Neural progenitor cell (in vitro differentiated cells): Measurements from ENCODE around the gene ANKRD50. TPM values are rescaled to one million over a fixed set of nuclear protein-coding genes. Genes with fewer than 3 reads are reported as not detected.

Source experiments
- DNase-seq: peaks from one replicate; pipeline ENCODE4 v3.0.0-alpha.2; 2016; ENCODE audit warnings: low spot score
- H2AFZ ChIP-seq: fragments of 200-600 bp; sonication (generic); replicated peaks from 2 replicates; pipeline ENCODE4 v1.6.1; 2016; ENCODE audit warnings: antibody characterized with exemption
- H3F3A ChIP-seq: fragments of 200-600 bp; sonication (generic); 2 replicates; pipeline ENCODE4 v1.6.1; 2016; ENCODE audit warnings: antibody characterized with exemption, low read depth
- H3K27ac ChIP-seq: fragments of 200-600 bp; sonication (generic); 2 replicates; pipeline ENCODE4 v1.5.1; 2016; ENCODE audit warnings: mild to moderate bottlenecking
- H3K27me3 ChIP-seq: fragments of 200-600 bp; sonication (generic); 2 replicates; pipeline ENCODE4 v1.6.1; 2016; ENCODE audit warnings: mild to moderate bottlenecking, moderate library complexity
- H3K36me3 ChIP-seq: fragments of 200-600 bp; sonication (generic); 2 replicates; pipeline ENCODE4 v1.5.1; 2016
- H3K4me1 ChIP-seq: fragments of 200-600 bp; sonication (generic); 2 replicates; pipeline ENCODE4 v1.6.1; 2016; ENCODE audit warnings: mixed run types
- H3K4me2 ChIP-seq: fragments of 200-600 bp; sonication (generic); 2 replicates; pipeline ENCODE4 v1.6.1; 2016
- H3K4me3 ChIP-seq: fragments of 200-600 bp; sonication (generic); 2 replicates; pipeline ENCODE4 v1.5.1; 2016
- H3K79me2 ChIP-seq: fragments of 200-600 bp; sonication (generic); 2 replicates; pipeline ENCODE4 v1.6.1; 2016; ENCODE audit warnings: low read depth
- H3K9ac ChIP-seq: fragments of 200-600 bp; sonication (generic); 2 replicates; pipeline ENCODE4 v1.6.1; 2016
- H3K9me3 ChIP-seq: fragments of 200-600 bp; sonication (generic); 2 replicates; pipeline ENCODE4 v1.5.1; 2016; ENCODE audit warnings: low read depth
- H4K20me1 ChIP-seq: fragments of 200-600 bp; sonication (generic); 2 replicates; pipeline ENCODE4 v1.6.1; 2016; ENCODE audit warnings: low read depth
- H3K27ac Mint-ChIP-seq: 3 replicates; pipeline ENCODE4 v1.8.0; 2021; ENCODE audit warnings: mixed read lengths
- H3K27me3 Mint-ChIP-seq: 2 replicates; pipeline ENCODE4 v1.8.0; 2022; ENCODE audit warnings: low read depth, mild to moderate bottlenecking, inconsistent platforms, moderate library complexity, mixed read lengths; ENCODE audit not compliant: insufficient read depth
- H3K36me3 Mint-ChIP-seq: 3 replicates; pipeline ENCODE4 v1.8.0; 2021; ENCODE audit warnings: mixed read lengths
- H3K4me1 Mint-ChIP-seq: 3 replicates; pipeline ENCODE4 v1.8.0; 2021; ENCODE audit warnings: mixed read lengths
- H3K4me3 Mint-ChIP-seq: 3 replicates; pipeline ENCODE4 v1.8.0; 2021; ENCODE audit warnings: mild to moderate bottlenecking, moderate library complexity, mixed read lengths
- H3K9me3 Mint-ChIP-seq: 3 replicates; pipeline ENCODE4 v1.8.0; 2020; ENCODE audit warnings: mixed read lengths
- EZH2 ChIP-seq: fragments of 200-600 bp; sonication (generic); IDR thresholded peaks from 2 replicates; pipeline ENCODE4 v1.6.1; 2017; ENCODE audit warnings: antibody characterized with exemption, mild to moderate bottlenecking, moderate library complexity
- EZH2phosphoT487 ChIP-seq: fragments of 200-600 bp; sonication (generic); IDR thresholded peaks from 2 replicates; pipeline ENCODE4 v1.6.1; 2017; ENCODE audit warnings: antibody characterized with exemption
- total RNA-seq: library from RNA; depleted of rRNA; stranded (reverse); fragments of >200 nt; gene quantifications from 2 replicates; pipeline ENCODE4 v1.2.3, GENCODE V29; 2015; ENCODE audit warnings: low replicate concordance
- TF ChIP-seq, protein P1 (sequence below): fragments of 200-600 bp; sonication (generic); IDR thresholded peaks from 2 replicates; pipeline ENCODE4 v1.5.1; 2017; ENCODE audit warnings: antibody characterized with exemption, mild to moderate bottlenecking

The ANKRD50 gene
- total RNA-seq, 1 donor from 2014 or later, result 47.5 TPM

DNA sequence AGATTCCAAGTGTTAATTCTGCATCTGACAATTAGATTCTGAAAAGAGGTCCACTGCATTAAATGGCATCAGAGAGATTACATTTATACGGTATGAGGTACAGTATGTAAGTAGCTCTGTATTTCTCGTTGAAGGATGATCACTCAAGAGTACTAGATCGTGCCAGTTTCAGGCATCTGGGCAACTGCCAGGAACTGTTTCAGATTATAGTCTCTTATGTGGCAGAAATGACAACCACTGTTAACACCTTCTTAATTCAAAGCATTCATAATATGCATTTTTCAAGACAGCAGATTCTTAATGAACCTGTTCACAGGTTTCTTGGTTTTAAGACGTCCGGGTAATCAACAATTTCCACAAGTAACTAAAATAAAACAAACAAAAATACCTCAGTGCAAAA is 1.6 kb downstream of the ANKRD50 start:
- Histone ChIP-seq H3K27ac (no peak overlapping the region), H3K9me3 (no peaks in the 10 kb centered on the region), H3K9ac (peak overlapping the region; percentile 61), H2AFZ (no peak overlapping the region), H3K4me1 (peaks cover 40% of the 10 kb centered on the region), H3K4me2 (peak overlapping the region; percentile 91), H3F3A (peaks cover 24% of the 10 kb centered on the region), H4K20me1 (peaks cover 47% of the 10 kb centered on the region), H3K36me3 (peaks cover 5% of the 10 kb centered on the region), H3K4me3 (peak overlapping the region; percentile 59), H3K79me2 (peaks cover 63% of the 10 kb centered on the region), H3K27me3 (no peaks in the 10 kb centered on the region)
- DNase-seq, result no peak
- H3K36me3 Mint-ChIP-seq, result peaks cover 17% of the 10 kb centered on the region
- peaks cover 17% of the 10 kb centered on the region for H3K4me1 Mint-ChIP-seq
- TF ChIP-seq EZH2 (no peak), EZH2phosphoT487 (no peak)
- no peaks in the 10 kb centered on the region for H3K9me3 Mint-ChIP-seq
- H3K4me3 Mint-ChIP-seq, result no peak overlapping the region
- H3K27ac Mint-ChIP-seq, result no peak overlapping the region
- H3K27me3 Mint-ChIP-seq, result no peaks in the 10 kb centered on the region

DNA sequence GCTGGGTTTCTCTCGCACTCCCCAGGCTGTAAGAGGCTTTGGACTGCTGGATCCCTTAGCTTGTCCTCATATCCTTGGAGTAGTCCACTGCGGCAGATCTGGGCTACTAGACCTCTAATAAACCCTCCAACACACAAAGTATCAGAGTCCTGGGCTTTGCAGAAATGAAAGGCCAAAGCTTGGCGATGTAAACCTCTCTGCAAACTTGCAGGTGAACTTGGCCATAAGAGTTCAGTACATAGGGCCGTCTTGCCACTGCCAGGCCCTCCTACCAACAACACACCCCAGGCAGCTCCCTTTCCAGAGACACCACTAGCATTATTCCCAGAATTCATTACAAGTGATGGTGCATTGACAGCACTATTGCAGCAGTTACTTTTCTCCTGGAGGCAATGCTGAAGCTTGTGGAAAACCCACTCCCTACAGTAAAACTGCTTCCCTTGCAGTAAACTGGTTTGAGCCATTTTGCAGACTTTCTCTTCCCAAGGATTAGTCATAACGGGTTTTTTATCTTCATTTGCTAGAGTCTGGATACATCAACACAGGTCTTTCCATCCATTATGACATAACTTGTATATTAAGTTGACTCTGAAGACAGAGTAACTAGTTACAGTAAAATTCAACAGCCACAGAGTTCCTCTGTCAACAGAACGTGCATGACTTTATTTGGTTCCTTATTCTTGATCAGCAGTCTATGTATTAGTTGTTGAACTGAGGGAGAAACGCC is 2.4 kb downstream of the ANKRD50 start:
- Mint-ChIP-seq H3K9me3 (peaks cover 4% of the 10 kb centered on the region), H3K27ac (no peak overlapping the region), H3K4me3 (no peak overlapping the region), H3K4me1 (peaks cover 14% of the 10 kb centered on the region), H3K36me3 (peaks cover 24% of the 10 kb centered on the region), H3K27me3 (no peaks in the 10 kb centered on the region)
- Histone ChIP-seq H4K20me1 (peaks cover 47% of the 10 kb centered on the region), H2AFZ (no peak overlapping the region), H3K36me3 (peaks cover 5% of the 10 kb centered on the region), H3K79me2 (peaks cover 71% of the 10 kb centered on the region), H3F3A (peaks cover 24% of the 10 kb centered on the region), H3K27ac (no peak overlapping the region), H3K4me2 (peak overlapping the region; percentile 91), H3K4me1 (peaks cover 40% of the 10 kb centered on the region), H3K9ac (no peak overlapping the region), H3K4me3 (peak overlapping the region; percentile 59), H3K9me3 (no peaks in the 10 kb centered on the region), H3K27me3 (no peaks in the 10 kb centered on the region)
- peak; percentile 4 for DNase-seq
- TF ChIP-seq, protein P1, sequence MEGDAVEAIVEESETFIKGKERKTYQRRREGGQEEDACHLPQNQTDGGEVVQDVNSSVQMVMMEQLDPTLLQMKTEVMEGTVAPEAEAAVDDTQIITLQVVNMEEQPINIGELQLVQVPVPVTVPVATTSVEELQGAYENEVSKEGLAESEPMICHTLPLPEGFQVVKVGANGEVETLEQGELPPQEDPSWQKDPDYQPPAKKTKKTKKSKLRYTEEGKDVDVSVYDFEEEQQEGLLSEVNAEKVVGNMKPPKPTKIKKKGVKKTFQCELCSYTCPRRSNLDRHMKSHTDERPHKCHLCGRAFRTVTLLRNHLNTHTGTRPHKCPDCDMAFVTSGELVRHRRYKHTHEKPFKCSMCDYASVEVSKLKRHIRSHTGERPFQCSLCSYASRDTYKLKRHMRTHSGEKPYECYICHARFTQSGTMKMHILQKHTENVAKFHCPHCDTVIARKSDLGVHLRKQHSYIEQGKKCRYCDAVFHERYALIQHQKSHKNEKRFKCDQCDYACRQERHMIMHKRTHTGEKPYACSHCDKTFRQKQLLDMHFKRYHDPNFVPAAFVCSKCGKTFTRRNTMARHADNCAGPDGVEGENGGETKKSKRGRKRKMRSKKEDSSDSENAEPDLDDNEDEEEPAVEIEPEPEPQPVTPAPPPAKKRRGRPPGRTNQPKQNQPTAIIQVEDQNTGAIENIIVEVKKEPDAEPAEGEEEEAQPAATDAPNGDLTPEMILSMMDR, result no peak
- TF ChIP-seq EZH2 (no peak), EZH2phosphoT487 (no peak)

DNA sequence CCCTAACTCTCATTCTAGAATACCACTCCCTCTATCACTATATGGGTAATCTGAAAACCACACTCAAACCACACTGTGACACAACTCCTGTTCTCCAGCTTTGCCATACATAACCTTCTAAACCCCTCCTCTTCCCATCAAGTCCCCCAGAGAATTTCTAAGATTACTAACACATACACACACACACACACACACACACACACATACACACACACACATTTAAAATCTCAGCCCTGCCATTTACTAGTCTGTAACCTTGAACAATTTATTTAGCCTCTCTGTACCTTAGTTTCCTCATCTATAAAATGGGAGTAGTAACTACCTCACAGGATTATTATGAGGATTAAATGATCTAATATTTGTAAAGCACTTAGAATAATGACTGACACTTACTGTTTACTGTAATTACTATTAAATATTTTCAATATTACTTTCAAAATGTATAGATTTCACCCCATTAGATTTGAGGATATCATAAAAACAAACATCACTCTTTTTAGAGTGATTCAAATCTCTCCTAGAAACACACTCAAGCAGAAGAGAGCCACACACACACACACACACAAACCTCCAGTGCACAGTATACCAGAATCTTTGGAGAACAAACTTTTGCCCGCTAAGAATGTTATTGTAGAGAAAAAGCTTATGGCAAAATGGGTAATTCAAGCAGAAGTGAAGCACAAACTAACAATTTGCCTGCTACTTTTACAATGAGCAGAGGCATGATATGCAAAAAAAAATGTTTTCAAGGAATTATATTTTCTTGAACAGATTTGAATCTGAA is 3.8 kb downstream of the ANKRD50 start:
- peaks cover 2% of the 10 kb centered on the region for H3K27me3 Mint-ChIP-seq
- no peaks in the 10 kb centered on the region for H3K9me3 ChIP-seq
- H3K9me3 Mint-ChIP-seq, result peaks cover 11% of the 10 kb centered on the region
- peak overlapping the region; percentile 91 for H3K4me2 ChIP-seq
- TF ChIP-seq, protein P1, result no peak
- no peak for TF ChIP-seq EZH2phosphoT487
- TF ChIP-seq EZH2, result no peak
- no peak overlapping the region for H3K27ac Mint-ChIP-seq
- H3K27me3 ChIP-seq, result no peaks in the 10 kb centered on the region
- peak overlapping the region; percentile 59 for H3K4me3 ChIP-seq
- peaks cover 35% of the 10 kb centered on the region for H3K4me1 ChIP-seq
- peaks cover 19% of the 10 kb centered on the region for H3F3A ChIP-seq
- H3K4me3 Mint-ChIP-seq, result peak overlapping the region; percentile 28
- H3K36me3 Mint-ChIP-seq, result peaks cover 35% of the 10 kb centered on the region
- H3K79me2 ChIP-seq, result peaks cover 85% of the 10 kb centered on the region
- peak overlapping the region; percentile 14 for H3K9ac ChIP-seq
- H3K27ac ChIP-seq, result no peak overlapping the region
- H3K4me1 Mint-ChIP-seq, result peaks cover 14% of the 10 kb centered on the region
- no peak overlapping the region for H2AFZ ChIP-seq
- H4K20me1 ChIP-seq, result peaks cover 53% of the 10 kb centered on the region
- peaks cover 5% of the 10 kb centered on the region for H3K36me3 ChIP-seq
- DNase-seq, result no peak
